Cerebellar nuclear complex (tissue), 1 donor: ENCODE measurements around the gene TRIM6.
"Not testable (repeated sequence)": the region's sequence is repeated elsewhere in the genome, so short reads cannot be mapped to it uniquely, and the experiment has no call there.

Experiments used
- DNase-seq, 2 experiments: peaks; one replicate each; lab custom pipeline; 2025; lab: John Stamatoyannopoulos, UW

TRIM6 gene

GRCh38 chr11:5603326-5603725 lies 6.9 kb downstream of the TRIM6 start:
- peak in 1 of 2 experiments; percentile 15 for DNase-seq

DNA sequence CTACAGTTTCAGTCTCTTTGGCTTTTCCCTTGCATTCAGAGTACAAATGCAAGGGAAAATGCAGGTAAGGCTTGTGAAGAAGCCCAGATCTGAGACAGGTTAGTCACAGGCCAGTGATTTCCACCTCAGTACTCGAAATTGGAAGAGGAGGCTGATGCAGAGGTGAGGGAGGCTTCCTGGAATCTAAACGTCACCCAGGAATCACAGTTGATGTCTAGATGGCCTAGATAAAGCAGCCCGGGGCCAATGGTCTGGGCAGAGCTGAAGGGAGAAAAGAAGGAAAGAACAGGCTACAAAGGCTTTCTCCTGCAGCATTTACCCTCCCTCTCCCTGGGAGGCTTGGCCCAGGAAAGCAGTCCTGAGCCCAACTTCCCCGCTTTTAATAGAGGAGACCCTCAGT lies 8.5 kb downstream of the TRIM6 start:
- DNase-seq, result no peak

- DNase-seq, result no peak
These were observed 9.4 kb downstream of the TRIM6 start for GRCh38 chr11:5605849-5606248.

- DNase-seq, result no peak
These were observed 12.4 kb downstream of the TRIM6 start for GRCh38 chr11:5608808-5609207.

DNA sequence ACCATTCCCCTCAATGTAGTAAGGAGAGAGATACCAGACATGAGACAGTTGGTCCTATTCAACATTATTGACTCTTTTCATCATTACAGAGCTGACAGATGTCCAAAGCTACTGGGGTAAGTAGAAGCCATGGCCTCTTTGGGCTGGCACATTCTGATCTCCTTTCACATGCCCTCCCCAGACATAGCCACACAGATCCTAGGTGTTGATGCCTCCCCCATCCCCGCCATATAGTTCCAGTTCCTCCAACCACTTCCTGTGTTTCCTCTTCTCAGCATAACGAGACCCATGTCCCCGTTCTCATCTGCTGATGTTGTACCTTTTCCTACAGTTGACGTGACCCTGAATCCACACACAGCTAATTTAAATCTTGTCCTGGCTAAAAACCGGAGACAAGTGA lies 14.0 kb downstream of the TRIM6 start:
- no peak for DNase-seq

DNA sequence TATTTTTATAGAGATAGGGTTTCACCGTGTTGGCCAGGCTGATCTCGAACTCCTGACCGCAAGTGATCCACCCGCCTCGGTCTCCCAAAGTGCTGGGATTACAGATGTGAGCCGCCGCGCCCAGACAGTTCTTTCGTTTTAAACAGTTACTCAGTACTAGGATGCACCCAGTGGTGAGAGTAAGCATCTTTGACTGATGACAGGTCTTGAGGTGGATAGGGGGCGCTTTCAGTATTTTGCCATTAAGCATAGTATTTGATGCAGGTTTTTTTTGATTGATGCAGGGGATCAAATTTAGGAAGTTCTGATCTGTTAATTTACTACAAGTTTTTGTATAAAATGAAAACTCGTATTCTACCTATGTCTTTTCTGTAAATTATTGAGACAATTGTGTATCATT lies 15.2 kb downstream of the TRIM6 start:
- DNase-seq, result no peak

GRCh38 chr11:5618807-5619206 lies 22.4 kb downstream of the TRIM6 start:
- DNase-seq, result no peak

- DNase-seq, result no peak
These were observed 24.4 kb downstream of the TRIM6 start for GRCh38 chr11:5620651-5621521.

DNA sequence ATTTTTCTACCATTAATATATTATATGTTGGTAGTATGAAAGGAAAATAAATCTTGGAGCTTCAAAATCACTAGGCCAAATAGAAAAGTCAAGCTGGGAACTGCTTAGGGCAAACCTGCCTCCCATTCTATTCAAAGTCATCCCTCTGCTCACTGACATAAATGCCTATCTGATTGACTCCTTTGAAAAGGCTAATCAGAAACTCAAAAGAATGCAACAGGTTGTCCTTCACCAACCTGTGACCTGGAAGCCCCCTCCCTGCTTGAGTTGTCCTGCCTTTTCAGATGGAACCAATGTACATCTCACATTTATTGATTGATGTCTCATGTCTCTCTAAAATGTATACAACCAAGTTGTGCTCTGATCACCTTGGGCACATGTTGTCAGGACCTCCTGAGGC lies 25.1 kb downstream of the TRIM6 start:
- no peak for DNase-seq

- DNase-seq, result no peak
These were observed 26.4 kb downstream of the TRIM6 start for GRCh38 chr11:5622802-5623201.

DNA sequence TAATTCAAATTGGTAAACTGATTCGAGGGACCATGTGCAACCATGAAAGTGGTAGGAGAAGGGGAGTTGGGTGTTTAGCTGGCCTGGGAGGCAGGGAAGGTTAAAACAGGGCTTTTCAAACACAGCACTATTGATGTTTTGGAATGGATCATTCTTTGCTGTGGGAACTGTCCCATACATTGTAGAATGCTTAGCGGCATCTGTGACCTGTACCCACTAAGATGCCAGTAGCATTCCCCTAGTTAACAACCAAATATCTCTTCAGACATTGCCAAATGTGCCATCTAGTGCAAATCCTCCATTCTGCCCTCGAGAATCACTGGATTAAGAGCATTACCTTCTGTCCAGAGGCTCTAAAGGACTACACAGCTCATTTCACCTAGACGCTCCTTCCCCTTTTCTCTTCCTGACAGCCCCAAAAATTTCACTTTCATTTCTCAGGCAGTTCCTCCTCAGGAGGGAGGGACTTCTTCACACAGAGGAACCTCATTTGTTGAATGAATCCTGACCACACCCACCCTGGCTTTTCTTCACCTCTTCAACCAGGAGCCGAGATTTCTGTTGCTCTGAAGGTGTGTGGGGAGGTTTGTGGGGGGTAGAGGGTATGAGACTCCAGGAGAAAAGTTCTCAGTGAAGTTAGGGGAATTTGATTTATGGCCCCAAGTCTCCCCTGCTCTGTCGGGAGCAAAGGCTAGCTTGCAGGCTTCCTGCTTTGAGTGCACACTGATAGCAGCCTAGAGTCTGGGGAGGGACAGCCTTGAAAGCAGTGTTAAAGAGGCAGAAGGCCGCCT lies 28.2 kb downstream of the TRIM6 start, which contains the start of gene TRIM34:
Gene TRIM34 (plus strand): TSS at position 513 of the 791 bp plus-strand sequence. CDS start 7,331 bp downstream, outside the sequence.
- DNase-seq, result no peak

DNA sequence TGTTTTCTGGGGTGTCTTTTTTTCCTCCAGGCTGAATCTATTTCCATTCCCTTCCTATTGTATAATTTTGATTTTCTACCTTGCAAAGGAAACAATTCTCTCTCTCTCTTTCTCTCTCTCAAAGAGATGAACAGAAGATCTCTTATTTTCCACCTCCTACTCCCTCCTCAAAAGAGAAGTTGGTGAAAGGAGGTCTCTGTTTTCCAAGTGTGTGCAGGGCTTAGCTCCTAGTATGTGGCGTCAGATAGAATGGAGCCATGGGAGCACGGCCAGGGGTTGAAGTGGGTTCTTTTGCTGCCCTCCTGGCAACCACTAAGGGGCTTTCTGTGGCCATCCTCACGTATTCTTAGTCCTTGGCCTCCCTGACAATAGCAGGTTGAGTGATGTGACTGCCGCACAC lies 28.8 kb downstream of the TRIM6 start:
- no peak for DNase-seq

DNA sequence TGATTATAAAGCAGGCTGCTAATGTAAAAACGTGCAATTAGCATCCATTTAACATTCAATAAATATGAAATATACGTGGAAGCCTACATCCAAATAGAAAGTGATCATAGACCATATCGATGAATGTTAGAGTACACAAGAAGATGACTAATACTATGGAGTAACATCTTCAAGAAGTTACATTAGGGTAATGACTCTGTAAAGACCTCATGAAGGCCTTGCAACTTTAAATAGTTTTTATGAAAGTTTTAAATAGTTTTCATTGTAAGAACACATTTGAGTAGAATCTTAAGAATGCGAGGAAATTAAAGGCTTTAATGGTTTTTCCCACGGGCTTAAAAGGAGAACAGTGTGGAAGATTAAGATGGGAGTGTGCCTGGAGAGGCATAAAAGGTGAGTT lies 29.8 kb downstream of the TRIM6 start:
- DNase-seq, result no peak

GRCh38 chr11:5631417-5631816 lies 35.0 kb downstream of the TRIM6 start:
- DNase-seq, result no peak

GRCh38 chr11:5631969-5632635 lies 35.7 kb downstream of the TRIM6 start:
- no peak for DNase-seq

- no peak for DNase-seq
These were observed 43.5 kb downstream of the TRIM6 start for GRCh38 chr11:5639953-5640352.

- DNase-seq, result no peak
These were observed 47.1 kb downstream of the TRIM6 start for GRCh38 chr11:5643585-5643984.

DNA sequence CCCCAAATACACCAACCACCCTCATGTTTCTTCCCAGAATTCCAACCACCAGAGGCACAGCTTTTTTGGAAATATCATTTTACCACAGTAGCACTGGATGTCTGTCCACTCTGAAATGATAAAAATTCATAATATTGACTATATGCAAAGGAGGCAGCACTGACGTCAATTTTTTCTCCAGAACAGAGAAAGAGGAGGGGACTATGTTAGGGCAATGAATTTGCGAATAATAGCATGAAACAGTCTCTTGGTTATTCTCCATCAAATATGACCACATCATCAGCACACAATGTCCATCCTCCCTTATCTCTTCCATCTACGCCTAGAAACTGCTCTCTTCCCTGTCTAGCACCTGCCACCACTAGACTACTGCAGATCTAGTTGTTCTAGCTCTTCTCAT lies 49.7 kb downstream of the TRIM6 start:
- DNase-seq, result no peak

DNA sequence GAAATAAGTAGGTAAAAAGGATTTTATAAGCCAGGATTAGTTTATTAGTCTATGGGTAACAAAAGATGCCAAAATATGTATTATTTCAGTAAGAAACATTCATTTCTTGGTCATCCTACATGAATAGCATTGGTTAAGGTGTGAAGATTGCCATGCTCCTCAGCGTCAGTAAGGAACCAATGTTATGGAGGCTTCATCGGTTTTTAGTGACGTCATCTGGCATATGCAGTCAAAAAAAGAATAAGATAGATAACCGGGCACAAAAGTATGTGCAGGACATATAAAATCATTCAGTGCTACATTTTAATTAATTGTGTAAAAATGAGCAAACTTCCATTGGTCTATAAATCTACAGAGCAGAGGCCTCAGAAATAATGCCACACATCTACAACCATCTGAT lies 59.0 kb downstream of the TRIM6 start:
- DNase-seq, result no peak

GRCh38 chr11:5656956-5657355 lies 60.5 kb downstream of the TRIM6 start:
- DNase-seq, result not testable (repeated sequence)

DNA sequence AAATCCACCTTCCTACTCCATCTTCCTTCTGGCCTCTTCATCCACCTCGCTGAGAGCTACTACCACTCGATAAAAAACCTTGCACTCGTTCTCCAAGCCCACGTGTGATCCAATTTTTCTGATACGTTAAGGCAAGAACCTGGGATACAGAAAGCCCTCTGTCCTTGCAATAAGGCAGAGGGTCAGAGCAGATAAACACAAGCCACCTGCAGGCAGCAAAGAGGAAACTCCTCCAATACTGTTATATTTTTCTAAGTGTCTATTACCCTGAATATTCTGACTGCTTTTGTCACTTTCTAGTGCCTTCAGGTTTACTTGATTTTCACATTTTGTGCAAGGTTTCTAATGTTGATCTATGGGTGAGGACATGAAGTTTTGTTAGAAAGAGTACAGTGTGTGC lies 61.9 kb downstream of the TRIM6 start:
- DNase-seq, result no peak
